Left renal pelvis (tissue), 4 donors: ENCODE results near the gene EHBP1. TPM values are rescaled to one million over a fixed set of nuclear protein-coding genes. Genes with fewer than 3 reads are reported as not detected.

Experiments used
- DNase-seq, 4 donors: peaks; one replicate each; pipeline ENCODE4 v3.0.0-alpha.2; 2013; ENCODE audit warnings: low read depth in 4 of 4, low spot score in 3 of 4
- polyA plus RNA-seq, 4 donors: library from polyadenylated mRNA; unstranded; fragments of 120-200 nt; gene quantifications; one replicate each; pipeline ENCODE4 v1.2.1, GENCODE V29; 2013; ENCODE audit not compliant: insufficient read length in 4 of 4

The EHBP1 gene
- polyA plus RNA-seq, 4 donors = 45.0 to 95.9 (median 55.6) TPM

DNA sequence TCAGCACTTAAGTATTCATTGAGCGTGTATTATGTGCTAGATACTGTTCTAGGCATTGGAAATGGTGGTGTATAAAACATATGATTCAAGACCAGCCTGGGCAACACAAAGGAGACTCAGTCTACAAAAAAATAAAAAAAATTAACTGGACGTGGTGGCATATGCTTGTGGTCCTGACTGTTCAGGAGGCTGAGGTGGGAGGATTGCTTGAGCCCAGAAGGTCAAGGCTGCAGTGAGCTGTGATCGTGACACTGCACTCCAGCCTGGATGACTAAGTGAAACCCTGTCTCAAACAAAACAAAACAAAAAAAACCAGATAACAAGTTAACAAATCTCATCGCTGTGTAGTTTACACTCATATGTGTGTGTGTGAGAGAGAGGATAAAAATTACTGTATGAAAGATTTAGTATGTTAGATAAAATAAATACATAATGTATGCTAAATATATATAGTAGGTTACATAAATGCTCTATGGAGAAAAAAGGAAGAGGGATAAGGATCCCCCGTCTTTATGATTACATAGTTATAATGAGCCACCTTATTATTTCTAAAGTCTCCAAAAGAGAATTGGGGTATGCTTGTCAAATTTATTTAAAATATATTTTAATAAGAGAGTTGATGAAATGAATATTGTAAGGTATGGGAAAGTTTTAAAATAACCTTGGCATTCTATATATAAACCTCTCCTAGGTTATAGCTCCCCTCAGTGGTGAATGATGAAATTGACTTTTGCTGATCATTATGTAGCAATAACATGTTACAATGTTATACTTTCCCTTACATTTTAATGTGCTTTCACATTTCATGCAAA, 69.2 kb downstream of the EHBP1 start:
- DNase-seq = peak in 2 of 4 donors; percentile 27 to 33

DNA sequence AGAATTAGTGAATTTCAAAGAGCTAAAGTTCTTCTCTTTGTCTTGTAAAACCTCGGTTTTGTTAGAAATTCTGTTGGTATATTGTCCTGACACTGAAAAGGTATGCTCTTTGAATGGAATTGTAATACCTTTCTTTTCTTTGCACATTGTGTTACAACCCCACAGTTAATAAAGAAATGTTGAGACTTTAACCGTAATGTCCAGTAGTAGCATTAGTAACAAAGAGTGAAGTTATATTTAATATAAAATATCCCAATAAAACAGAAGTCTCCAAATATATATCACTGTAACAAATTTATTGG, 69.8 kb downstream of the EHBP1 start:
- DNase-seq = no peak

DNA sequence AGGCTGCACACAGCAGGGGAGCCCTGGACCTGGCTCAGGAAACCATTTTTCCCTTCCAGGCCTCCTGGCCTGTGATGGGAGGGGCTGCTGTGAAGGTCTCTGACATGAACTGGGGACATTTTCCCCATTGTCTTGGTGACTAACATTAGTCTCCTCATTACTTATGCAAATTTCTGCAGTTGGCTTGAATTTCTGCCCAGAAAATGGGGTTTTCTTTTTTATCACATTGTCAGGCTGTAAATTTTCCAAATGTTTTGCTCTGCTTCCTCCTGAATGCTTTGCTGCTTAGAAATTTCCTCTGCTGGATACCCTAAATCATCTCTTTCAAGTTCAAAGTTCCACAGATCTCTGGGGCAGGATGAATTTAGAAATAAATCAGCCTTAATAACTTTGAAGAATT, 78.2 kb downstream of the EHBP1 start:
- no peak for DNase-seq

DNA sequence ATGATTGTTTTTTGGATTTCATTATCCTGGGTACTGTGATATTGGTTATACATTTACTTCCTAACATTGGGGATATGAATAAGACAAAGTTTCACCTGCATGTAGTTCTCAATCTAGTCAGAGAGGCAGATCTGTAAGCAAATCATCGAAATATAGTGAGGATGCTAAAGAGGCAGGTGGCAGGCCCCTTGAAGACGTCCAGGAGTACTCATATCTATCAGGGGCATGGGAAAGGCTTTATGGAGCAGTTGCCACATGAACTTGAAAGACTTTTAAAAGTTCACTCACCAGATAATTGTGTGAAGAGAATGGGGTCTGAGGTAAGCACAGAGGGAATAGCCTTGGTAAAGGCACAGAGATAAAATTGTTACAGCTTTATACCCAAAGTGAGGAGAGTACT, 78.8 kb downstream of the EHBP1 start:
- DNase-seq = no peak

DNA sequence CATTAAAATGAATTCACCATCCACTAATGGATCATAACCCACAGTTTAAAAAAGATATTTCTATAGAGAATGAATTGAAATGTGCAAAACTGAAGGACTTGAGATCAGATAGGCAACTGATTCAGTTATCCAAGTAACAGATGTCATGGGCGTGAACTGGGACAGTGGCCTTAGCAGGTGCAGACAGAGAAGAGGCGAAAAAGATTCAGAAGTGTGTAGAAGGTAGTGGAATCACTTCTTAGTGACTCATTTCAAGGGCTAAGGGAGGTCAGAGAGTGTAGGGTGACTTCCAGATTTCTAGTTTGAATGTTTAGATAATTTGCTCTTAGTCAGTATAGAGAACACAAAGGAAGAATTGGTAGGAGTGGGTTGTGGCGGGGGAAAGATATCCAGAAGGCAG, 79.7 kb downstream of the EHBP1 start:
- DNase-seq = no peak

DNA sequence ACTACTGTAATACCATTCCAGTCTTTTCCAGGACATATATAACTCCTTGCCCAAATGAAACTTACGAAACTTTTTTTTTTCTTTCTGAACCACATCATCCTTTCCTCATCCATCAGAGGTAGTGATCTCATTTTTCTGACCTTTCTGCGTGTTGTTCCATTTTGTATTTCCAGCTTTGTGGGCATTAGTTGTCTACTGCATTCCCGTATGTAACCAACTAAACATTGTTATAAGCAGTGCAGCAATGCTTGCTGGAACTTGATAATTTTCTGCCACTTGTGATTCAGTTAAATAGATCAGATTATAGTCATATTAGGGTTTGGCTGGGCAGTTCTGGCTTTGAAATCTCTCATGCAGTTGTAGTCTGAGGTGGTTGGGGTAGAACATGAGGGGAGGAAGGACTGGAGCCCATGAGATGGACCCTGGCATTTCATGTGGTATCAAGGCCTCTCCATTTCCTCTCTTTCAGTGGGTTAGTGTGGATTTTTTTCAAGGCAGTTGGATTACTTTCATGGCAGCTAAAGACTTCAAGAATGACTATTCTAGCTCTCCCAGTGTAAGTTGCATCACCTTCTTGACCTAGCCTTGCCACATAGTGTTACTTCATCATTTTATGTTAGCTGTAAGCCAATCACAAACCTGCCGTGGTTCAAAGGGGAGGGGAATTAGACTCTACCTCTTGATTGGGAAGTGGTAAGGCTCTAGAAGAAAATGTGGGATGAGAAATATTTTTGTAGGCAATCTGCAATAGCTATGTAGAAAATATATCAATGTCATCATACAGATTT, 80.5 kb downstream of the EHBP1 start:
- no peak for DNase-seq

DNA sequence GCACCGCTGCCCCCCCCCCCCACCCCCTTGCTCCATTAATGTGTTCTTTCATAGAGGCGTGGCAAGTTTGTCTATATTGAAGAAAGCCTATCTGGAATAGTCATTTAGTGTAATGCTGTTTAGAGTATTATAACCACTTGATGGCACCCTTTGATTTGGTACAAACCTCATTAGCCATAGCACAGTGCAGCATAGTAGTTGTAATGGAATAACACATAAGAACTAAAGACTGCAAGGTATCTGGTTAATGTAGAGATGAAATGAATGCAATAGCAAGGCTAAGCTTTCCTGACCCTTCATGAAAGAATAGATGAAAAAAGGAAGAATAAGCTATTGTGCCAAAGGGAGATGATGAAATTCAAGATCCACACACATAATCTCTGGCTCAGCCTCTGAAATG, 81.9 kb downstream of the EHBP1 start:
- DNase-seq = no peak

DNA sequence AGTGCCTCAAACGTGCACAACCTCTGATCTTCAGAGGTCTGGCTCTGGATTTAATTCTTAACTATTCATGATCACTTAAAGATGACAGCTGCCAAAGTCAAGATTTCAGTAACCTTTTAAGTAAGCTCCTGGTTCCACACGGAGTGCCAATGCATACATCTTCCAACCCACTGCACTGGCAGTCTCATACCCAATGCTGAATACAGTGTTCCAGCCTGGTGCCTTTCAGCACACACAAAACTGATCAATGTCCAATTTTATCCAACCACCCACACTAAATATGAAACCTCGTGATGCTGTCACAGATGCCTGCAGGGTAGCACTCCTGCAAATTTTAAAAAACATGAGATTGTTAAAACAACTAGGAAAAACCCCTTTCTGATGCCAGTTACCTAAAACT, 84.0 kb downstream of the EHBP1 start:
- no peak for DNase-seq

DNA sequence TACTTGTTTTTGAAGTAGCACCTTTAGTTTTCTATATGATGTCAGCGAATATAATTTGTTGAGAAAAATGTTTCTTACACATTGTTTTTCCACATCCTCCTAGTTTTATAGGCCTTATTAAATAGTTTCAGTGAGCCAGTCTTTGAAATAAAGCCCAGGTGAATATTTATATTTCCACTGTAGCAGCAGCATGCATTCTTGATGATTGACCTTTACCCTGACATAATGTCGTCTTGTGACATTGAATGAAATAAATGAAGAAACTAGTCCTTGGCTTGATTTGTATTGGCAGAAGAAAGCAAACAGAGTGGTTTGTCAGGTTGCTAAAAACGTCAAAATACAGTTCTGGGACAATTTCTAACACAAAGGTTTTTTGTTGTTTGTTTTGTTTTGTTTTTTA, 84.4 kb downstream of the EHBP1 start:
- DNase-seq = no peak

DNA sequence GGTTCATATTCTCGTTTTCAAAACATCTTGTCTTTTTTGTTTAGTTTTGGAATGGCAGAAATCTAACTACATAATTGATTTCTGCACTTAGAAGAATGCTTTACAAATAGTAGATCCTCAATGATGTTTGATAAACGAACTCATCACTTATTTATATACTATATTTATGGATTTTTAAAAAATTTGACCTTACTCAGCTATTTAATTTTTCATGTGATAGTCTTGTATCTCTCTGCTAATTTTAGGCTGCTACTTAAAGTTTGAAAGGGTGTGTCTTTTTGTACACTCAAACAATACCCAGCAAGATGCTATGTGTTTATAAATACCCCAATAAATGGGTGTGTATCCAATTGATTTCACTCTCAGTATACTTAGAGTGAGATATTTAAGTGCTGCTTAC, 86.9 kb downstream of the EHBP1 start:
- DNase-seq = no peak

DNA sequence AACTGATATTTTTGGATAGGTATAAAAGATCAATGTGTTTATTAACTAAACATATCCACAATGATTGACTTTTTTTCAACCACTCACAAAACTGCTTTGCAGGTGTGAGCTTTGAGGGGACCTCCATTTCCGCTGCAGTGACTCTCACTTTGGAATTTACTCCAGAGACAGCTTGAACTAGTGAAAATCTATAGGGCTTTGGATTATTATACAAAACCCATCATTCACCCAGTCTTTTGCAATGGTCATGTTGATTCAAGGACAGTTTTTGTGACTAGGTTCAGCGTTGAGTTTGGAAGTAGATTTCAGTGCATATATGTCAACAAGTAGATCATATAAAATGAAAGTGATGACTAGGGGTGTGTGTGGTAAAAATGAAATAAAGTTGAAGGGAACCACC, 87.7 kb downstream of the EHBP1 start:
- no peak for DNase-seq

DNA sequence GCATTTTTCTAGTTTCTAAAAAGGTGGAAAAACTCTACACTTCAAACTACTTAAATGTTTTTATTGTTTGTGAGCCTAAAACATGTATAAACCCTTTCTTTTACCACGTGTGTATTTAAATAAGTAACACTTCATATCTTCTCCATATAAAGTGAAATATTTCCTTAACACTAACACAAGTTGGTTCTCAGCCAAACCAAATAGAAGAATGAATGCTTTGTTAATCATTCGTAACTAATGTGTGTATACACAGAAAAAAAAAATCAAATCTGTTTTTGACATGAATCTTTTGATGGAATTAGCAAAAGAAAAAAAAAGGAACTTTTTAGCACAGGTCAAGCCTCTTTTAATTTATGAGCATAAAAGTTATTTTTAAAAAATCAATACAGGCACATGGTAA, 89.3 kb downstream of the EHBP1 start:
- no peak for DNase-seq

DNA sequence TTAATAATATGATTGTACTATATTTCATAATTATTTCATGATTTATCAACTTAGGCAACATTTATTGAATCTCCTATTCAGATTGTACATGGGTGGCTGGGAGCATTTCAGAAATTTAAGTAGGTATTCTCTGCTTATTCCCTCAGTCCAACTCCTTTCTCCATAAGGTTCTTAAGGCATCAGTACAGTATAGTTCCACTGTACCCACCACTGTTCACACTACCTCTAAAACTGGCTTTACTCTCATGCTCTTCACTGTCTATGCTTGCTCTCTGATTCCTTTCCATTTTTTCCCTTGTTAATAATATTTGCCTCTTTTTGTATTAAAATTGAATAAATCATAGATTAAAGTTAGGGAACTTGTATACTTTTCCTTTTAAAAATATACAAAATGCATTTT, 89.8 kb downstream of the EHBP1 start:
- no peak for DNase-seq

DNA sequence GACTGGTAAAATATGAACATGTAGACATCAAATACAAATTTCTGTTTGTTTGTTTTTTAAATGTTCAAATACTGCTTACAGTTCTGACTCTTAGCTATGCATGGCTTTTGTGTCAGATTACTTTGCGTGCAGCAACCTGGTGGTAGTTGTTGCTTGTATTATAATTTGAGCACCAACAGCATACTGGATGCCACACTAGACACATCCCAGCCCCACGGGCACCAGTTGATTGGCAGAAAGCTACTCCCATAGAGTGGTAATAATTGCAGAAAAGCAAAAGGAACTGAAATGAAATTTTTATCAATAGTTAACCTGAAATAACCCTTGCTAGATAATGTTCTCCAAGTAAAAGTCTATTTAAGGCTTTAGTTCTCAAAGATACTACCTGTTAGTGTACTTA, 91.6 kb downstream of the EHBP1 start:
- no peak for DNase-seq

DNA sequence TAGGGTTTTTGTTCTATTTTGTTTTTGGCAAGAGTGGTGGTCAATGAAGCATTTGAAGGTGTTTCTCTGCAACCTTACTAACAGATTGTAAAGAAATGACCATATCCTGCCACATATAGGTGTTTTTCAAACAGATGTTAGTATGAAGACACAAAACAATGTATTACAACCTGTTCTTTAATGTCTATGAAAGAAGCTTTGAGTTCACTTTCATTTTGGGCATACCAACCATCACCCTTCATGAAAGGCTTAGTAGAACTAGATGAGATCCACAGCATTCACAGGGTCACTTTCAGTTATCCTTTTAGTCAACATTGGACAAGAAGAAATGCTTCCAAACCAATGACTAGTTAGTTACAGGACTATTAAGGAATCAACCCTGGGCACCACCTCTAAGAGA, 95.1 kb downstream of the EHBP1 start:
- DNase-seq = no peak

DNA sequence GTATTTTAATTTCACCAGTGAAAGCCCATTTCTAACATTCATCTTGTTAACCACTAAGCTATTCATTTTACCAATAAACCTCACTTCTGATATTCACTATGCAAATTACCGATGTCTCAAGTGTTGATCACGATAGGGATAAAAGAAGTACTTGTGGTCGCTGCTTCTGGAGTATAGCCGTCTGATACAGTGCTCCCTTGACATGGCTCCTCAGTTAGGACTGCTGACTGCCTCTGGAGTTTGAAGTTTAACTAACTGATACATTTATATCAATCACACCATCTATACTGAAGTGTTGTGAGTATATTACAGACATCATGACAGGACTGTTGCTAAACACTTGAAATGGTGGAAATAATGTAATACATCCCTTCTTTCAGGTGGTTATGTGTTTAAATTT, 95.6 kb downstream of the EHBP1 start:
- no peak for DNase-seq

DNA sequence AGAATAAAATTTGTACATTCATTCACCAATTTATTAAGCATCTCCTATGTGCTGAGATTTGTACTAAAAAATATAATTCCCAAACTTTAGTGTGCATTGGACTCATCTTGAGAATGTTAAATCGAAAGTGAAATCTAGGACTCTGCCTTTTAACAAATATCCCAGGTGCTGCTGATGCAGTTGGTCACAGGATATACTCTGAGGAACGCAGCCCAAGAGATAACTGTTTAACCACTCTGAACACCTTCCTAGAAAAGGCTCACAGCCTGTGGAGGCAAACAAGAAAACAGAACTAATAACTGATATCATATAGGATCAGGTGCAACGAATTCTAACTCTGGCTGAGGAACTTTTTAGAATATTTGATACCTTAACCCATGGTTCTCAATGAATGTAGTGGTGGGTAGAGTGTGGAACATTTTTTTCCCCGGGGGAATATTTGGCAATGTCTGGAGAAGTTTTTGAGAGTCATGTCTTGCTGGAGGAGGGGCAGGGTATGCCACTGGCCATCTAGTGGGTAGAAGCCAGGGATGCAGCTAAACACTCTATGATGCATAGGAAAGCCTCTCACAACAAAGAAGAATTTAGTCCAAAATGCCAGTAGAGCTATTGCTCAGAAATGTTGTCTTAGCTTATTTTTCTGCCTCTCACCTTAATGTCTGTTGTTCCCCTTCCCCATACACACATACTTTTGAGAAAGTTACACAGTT, 96.5 kb downstream of the EHBP1 start:
- DNase-seq = no peak

DNA sequence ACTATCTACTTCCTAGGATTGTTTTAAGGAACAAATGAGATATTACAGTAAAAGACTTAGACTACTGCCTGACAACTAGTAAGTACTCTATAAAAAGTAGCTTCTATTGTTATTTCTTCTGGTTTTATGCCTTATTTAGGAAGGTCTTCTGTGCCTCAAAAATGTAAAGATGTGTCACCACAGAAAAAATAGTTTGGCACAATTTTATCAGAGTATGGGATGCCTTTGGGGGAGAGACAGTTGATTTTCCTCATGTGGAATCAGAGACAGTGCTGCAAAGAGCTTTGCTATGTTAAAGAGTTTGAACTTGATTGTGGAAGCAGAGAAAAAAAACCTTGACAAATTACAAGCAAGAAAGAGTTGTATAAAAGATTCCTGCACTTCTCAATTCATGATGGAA, 98.4 kb downstream of the EHBP1 start:
- DNase-seq = no peak

DNA sequence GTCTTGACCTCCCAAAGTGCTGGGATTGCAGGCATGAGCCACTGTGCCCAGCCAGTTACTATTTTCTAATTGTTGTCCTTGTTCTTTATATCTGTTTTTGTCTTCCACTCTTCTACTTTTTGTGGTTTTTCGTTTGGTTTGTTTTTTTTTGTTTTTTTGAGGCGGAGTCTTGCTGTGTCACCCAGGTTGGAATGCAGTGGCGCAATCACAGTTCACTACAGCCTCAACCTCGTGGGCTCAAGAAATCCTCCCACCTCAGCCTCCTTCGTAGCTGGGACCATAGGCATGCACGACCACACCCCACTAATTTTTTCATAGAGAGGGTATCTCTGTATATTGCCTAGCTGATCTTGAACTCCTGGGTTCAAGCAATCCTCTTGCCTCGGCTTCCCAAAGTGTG, 100.7 kb downstream of the EHBP1 start:
- no peak for DNase-seq

DNA sequence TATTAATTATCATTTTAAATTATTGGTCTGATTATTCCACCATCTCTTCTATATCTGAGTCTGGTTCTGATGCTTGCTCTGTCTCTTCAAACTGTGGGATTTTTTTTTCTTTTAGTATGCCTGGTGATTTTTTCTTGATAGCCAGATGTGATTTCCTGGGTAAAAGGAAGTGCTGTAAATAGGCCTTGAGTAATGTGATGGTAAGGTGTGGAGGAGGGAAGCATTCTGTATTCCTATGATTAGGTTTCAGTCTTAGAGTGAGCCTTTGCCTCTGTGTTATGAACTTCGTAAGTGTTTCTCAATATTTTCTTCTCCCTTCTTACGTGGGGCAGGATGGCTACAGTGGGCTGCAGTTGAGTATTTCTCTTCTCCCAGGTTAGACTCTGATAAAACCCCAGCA, 103.0 kb downstream of the EHBP1 start:
- no peak for DNase-seq

DNA sequence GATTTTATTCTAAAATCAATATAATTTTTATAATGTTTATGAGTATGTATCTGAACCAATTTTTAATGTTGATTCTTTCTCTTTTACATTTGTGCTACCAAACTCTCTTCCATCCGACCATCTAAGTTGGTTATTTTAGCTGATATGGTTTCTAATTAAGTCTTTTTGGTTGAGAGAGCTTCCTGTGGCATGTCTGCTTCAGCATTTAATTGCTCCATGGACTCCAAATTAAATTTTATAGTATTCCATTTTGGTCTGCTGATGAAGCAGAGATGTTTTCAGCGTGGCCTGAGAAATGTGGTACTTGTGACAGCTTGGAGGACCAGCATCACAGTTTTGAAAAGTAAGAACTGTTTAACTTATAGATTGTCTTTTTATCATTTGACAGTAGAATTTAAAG, 105.6 kb downstream of the EHBP1 start:
- no peak for DNase-seq

DNA sequence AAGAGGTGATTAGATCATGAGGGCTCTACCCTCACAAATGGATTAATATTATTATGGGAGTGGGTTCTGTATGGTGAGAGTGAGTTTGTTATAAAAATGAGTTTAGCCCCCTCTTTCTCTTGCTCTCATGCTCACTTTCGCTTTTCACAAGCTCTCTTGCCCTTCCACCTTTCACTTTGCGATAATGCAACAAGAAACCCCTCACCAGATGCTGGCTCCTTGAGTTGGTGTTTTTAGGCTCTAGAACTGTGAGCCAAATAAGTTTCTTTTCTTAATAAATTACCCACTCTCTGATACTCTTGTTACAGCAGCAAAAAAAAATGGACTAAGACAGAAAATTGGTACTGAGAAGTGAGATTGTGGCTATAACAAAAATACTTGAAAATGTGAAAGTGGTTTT, 106.5 kb downstream of the EHBP1 start:
- DNase-seq = no peak
